Epidermal melanocyte (primary cell): ENCODE data around the gene CHRNB2.

Experiments
- DNase-seq: peaks from one replicate; pipeline ENCODE4 v3.0.0; 2011; ENCODE audit warnings: low spot score; ENCODE audit not compliant: insufficient read length

Gene CHRNB2

DNA sequence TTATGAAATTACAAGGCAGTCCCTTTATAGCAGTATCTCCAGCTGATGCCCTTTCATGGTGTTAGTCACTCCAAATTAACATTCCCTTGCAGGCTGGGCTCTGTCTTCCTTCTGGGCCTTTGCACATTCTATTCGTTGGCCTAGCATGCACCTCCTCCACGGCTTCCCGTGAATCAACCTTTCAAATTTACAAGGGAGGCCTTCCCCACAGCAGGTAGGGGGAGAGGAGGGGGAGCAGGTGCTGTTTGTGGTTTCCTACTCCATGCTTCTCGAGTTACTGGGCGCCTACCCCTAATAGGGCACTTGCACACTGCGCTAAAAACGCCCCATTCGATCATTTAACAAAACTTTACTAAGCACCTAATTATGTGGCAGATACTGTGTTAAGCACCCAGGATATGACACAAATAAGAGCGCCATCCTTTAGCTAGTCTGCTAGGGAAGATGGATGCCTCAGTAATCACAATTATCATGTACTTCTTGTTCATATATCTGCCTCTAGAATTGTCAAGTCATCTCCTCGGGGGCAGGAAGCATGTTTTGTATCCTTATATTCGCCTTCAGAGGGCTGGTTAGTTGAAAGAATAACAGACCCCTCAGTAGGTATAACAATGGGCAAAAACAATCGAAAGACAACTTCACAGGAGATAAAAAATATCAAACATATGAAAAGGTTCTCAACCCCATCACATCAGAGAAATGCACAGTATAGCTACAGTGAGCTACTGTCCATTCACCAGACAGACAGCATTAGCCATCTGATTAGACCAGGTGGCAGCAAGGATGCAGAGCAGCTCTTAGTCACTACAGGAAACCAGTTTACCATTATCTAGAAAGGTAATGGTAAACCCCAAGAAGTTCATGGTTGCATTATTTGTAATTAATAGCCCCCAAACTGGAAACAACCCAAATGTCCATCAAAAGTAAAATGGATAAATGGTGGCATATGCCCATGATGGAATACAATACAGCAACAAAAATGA lies 42.1 kb downstream of the CHRNB2 start:
- DNase-seq = no peak

DNA sequence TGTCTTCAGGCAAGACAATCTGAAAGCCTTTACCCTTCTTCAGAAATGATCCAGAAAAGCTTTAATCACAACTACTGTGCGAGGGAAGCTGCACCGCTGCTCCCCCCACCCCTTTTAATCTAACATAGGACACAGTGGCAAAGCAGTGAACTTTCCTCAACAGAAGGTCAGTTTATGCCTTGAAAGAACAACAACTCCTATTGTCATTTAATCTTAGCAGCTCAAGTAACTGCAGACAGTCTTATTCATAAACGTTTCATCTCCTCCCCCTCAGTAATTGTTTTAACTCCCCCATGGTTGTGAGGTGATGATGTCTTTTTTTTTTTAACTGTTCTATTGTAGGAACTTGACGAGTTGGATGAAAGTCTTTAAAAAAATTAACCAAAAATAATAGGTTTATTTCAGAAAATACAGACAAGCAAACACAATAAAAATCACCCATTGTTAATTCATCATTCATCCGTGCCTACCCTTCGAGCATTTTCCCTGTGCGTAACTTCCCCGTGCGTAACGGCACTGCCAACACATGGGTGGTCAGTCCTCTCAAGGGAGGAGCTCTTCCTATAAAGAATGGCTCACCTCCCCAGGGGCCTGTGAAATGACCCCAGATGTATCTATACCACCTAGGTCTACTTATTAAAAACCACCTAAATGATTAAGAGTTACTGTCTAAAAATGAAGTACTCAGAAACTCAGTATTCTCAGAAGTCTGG lies 43.7 kb downstream of the CHRNB2 start:
- DNase-seq = no peak

- DNase-seq = no peak
These were observed 46.7 kb downstream of the CHRNB2 start for GRCh38 chr1:154614247-154614646.

GRCh38 chr1:154614901-154615300 lies 47.3 kb downstream of the CHRNB2 start:
- DNase-seq = no peak

DNA sequence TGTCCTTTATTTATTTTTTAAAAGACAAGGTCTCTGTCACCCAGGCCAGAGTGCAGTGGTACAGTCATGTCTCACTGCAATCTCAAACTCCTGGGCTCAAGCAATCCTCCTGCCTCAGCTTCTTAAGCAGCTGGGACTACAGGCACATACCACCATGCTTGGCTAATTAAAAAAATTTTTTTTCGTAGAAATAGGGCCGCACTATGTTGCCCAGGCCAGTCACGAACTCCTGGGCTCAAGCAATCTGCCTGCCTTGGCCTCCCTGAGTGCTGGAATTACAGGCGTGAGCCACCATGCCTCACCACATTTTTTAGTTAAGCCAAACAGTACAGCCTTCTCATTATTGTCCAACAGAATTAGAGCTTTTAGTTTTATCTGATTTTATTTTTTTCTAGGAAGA lies 47.8 kb downstream of the CHRNB2 start:
- no peak for DNase-seq

- no peak for DNase-seq
These were observed 49.2 kb downstream of the CHRNB2 start for GRCh38 chr1:154616659-154617345.

- DNase-seq = no peak
These were observed 51.8 kb downstream of the CHRNB2 start for GRCh38 chr1:154619181-154619948.

- no peak for DNase-seq
These were observed 53.2 kb downstream of the CHRNB2 start for GRCh38 chr1:154620751-154621150.

DNA sequence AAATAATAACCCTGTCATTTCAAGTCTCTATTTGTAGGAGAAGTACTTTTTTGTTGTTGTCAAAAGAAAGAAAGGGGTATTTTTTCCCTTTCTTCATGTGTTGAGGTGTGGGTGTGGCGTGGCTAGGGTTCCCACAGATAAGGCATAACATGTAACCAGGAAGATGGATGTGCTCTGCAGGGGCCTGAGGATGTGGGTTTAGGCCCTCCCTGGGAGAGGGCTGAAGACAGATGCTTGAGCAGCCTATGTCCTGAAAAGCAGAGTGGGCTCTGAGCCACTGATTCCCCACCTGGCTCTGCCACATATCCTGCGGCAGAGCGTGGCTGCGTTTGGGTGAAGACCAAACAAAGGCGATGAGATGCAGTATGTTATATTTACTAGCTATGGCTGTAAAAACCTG lies 54.3 kb downstream of the CHRNB2 start:
- no peak for DNase-seq

GRCh38 chr1:154622503-154623039 lies 55.0 kb downstream of the CHRNB2 start:
- DNase-seq = no peak

DNA sequence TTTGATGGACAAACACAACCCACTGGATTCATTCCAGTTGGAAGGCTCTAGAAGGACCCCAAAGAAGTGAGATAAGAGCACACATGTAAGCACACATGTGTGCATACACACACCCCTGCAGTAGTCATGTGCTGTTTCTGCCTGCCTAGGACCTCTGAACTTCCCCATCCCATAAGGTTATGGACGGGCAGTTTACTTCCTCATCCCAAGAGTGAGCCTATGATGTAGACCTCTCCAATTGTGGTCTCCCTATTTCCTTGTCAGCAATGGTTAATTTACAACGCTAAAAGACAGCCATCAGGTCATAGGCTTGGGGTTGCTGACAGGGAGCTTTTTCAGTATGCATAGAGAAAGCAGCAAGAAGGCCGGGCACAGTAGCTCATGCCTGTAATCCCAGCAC lies 55.8 kb downstream of the CHRNB2 start:
- DNase-seq = no peak

DNA sequence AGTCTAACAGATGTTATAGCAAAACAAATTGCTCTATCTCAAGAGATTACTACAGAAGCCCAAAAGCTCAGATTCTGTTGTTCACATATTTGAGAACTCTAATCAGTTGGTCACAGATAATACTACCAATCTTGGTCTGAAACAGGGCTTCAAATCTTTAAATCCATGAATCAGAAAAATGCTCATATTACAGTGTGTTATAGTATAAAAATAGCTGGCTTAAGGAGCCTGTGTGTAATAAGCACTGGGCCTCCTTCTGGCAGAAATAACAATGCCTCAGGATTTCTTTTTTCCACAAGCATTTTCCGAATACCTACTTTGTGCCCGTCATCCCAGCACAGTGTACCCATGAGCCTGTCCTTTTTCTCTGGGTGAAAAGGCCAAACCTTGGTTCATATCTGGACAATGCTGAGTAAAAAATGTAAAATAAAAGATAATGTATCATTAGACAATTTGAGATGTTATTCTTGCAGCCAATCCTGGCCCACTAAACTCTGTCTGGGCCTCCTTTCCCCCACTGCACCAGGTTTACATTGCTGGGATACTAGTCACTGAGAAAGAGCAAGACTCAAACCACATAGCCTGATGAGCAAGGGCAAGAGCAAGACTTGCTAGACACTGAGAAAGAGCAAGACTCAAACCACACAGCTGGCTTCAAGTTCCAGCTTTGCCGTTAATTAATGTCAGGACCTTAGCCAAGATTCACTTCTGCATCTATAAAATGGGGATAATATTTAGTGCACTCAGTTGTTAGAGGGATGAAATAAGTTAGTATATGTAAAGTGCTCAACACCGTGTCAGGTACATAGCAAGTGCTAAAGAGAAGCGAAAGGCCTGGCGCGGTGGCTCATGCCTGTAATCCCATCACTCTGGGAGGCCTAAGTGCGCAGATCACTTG lies 57.4 kb downstream of the CHRNB2 start:
- DNase-seq = no peak

DNA sequence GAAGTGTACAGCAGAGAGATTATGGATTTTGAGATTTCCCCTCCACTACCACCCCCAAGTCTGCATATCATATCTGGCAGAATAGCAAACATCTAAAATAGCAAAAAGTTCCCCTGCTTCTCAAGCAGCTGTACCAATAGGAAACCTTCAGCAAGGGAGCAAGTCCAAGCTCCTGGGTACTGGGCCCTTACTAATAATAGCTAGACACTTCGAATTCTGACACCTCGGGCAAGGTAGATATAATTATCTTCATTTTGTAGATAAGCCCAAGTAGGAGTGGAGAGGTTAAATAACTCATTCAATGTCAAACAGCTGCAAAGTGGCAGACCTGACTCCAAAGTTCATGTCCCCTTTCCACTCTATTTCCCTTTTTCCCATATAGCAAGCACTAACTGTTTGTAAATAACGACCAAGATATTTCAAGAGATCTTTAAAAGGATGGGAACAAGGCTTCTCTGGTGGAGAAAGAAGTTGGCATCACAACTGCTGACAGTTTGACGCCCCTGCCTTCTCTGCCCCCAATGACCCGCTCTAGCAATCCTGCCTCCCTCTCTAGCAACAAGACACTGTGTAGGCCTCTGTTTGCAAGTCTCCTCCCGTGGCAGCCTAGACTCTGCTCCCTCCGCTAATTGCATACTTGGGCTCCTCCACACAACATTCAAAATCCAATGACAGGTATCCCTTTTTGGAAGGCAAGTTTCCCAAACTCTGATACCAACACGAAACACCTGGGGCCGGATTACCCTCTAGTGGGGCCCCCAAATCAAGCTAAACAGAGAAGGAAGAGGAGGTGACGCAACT lies 59.1 kb downstream of the CHRNB2 start:
- DNase-seq = no peak

DNA sequence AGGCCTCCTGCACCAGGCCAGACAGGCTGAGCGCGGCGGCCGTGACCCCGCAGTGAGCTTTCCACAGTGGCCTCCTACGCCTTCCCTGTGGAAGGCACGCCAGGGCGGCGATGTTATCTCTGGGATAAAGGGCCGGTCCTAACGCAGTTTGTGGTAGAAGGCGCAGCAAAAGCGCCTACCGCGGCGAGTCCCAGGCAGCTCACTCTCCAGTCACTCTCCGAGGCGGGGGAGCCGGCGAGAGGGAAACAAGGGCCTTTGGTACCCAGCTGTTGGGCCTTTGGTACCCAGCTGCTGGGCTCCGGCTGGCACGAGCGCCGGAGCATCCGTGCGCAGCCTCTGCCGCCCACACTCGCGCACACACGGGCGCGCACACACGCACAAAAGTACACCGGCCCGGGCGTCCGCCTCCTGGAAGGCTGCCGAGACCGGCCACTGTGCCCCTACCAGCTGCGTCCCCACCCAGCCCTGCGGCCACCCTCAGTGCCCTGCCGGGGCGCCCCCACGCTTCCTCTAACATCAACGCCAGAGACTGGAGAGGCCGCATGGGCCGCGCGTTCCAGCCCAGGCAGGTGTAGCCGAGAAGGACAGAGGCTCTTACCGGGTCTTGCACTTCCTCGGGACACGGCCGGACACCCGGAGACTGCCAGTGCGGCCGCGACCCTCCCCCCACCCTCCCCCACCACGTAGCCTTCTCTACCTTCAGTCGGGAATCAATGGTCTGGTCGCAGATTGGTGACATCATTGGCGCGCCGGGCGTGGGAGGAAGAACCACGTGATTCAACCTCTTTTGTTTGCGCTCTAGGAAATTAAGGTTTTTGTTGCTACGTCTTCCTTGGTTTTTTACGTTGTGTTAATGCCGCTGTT lies 59.9 kb downstream of the CHRNB2 start:
- DNase-seq = peak; percentile 77

DNA sequence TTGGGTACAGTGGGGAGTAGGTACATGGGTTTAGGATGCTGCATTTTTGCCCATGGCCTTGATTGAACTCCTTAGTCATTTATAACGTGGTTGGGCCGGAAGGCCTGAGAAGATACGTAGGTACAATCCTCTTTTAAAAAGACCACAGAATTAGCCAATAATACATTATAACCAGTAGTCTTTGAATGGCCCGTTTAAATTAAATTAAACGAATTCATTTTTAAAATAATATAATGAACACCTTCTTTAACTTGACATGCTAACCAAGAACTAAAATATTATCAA lies 60.5 kb downstream of the CHRNB2 start:
- DNase-seq = no peak

GRCh38 chr1:154629061-154629674 lies 61.6 kb downstream of the CHRNB2 start:
- no peak for DNase-seq
